ENCODE results near the gene KRT86. TPM values are rescaled to one million over a fixed set of nuclear protein-coding genes. Genes with fewer than 3 reads are reported as not detected.

Gene KRT86
- total and polyA plus RNA-seq, 7 experiments from 2014 or later: 0.13 to 1.5 TPM; not detected in 5

DNA sequence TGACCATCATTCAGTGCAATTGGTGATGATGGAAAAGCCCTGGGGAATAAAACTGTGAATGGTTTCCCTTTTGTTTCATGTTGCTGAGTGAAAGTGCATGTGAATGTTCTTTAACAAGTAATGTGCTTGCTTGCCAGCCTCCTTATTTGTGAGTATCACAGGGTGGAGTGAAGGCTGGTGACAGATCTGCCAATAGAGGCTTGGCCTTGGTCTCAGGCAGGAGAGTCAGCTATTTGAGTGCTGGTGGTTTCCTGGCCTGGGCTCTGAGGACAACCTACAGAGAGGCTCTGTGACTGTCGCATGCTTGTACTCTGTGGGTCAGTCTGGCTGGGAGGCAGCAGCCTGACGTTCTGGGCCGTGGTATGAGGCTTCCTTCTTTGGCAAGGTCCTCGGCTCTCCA is 72.1 kb downstream of the KRT86 start:
- H3K4me3 ChIP-seq (ENCODE audit: low read length): no peak overlapping the region
- no peak overlapping the region for H3K27ac Mint-ChIP-seq
- H3K4me3 Mint-ChIP-seq: no peak overlapping the region
- intact Hi-C loops (cut with micrococcal nuclease): no loop called here
- no peak overlapping the region for H3K27ac ChIP-seq (ENCODE audit: low read depth, low read length)
- peaks cover 8 to 9% of the 10 kb centered on the region in 2 donors for H3K4me1 ChIP-seq (ENCODE audit: control insufficient read depth in 2 of 2, insufficient read depth in 2 of 2, low read length in 2 of 2)
- CTCF ChIA-PET: no interaction called here
- ATAC-seq: no peak
- H3K4me1 Mint-ChIP-seq: peaks cover under 1 to 11% (median 8%) of the 10 kb centered on the region in 7 donors
- POLR2A ChIA-PET: no interaction called here
- no peaks in the 10 kb centered on the region for H3K9me3 ChIP-seq (ENCODE audit: control insufficient read depth in 2 of 3, low read length in 3 of 3)
- no peak for DNase-seq
- peaks cover 0 to 5% (median 0%) of the 10 kb centered on the region in 11 donors for H3K9me3 Mint-ChIP-seq
- H3K27me3 Mint-ChIP-seq: peaks cover 0 to 14% (median 5%) of the 10 kb centered on the region in 5 donors
- H3K27me3 ChIP-seq (ENCODE audit: control insufficient read depth in 2 of 2, insufficient read depth in 2 of 2, low read length in 2 of 2): no peaks in the 10 kb centered on the region
- H3K36me3 Mint-ChIP-seq: no peaks in the 10 kb centered on the region
- no peaks in the 10 kb centered on the region for H3K36me3 ChIP-seq (ENCODE audit: control insufficient read depth in 2 of 3, insufficient read depth in 3 of 3, low read length in 3 of 3)

DNA sequence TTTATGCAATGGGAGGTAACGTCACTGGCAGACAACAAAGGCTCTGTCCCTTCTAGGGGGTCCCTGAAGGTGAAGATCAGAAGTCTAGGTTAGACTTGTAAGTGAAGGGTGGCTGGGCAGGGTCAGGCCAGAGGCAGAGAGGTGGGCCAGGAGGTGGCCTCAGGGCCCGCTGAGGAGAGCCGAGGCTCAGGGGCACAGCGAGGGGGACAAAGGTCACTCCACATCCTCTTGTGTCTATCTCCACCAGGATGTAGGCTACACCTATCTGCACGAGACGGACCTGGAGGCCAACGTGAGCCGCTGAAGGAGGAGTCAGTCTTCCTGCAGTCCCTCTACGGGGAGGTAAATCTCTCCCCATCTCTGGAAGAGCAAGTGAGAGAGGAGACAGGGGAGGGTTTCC is 72.6 kb downstream of the KRT86 start:
- Histone ChIP-seq H3K9me3 (ENCODE audit: control insufficient read depth in 2 of 3, low read length in 3 of 3) (no peaks in the 10 kb centered on the region), H3K4me1 (ENCODE audit: control insufficient read depth in 2 of 2, insufficient read depth in 2 of 2, low read length in 2 of 2) (peaks cover 11 to 12% of the 10 kb centered on the region in 2 donors), H3K27me3 (ENCODE audit: control insufficient read depth in 2 of 2, insufficient read depth in 2 of 2, low read length in 2 of 2) (no peaks in the 10 kb centered on the region), H3K4me3 (ENCODE audit: low read length) (no peak overlapping the region), H3K36me3 (ENCODE audit: control insufficient read depth in 2 of 3, insufficient read depth in 3 of 3, low read length in 3 of 3) (no peaks in the 10 kb centered on the region), H3K27ac (ENCODE audit: low read depth, low read length) (no peak overlapping the region)
- H3K27ac Mint-ChIP-seq: no peak overlapping the region
- peaks cover 0 to 13% (median under 1%) of the 10 kb centered on the region in 5 donors for H3K27me3 Mint-ChIP-seq
- DNase-seq: no peak
- H3K9me3 Mint-ChIP-seq: peaks cover 0 to 5% (median 0%) of the 10 kb centered on the region in 11 donors
- ChIA-PET CTCF (no interaction called here), POLR2A (no interaction called here)
- peaks cover 3 to 15% (median 12%) of the 10 kb centered on the region in 7 donors for H3K4me1 Mint-ChIP-seq
- no peak for ATAC-seq
- intact Hi-C loops (cut with micrococcal nuclease): no loop called here
- H3K36me3 Mint-ChIP-seq: no peaks in the 10 kb centered on the region
- no peak overlapping the region for H3K4me3 Mint-ChIP-seq

DNA sequence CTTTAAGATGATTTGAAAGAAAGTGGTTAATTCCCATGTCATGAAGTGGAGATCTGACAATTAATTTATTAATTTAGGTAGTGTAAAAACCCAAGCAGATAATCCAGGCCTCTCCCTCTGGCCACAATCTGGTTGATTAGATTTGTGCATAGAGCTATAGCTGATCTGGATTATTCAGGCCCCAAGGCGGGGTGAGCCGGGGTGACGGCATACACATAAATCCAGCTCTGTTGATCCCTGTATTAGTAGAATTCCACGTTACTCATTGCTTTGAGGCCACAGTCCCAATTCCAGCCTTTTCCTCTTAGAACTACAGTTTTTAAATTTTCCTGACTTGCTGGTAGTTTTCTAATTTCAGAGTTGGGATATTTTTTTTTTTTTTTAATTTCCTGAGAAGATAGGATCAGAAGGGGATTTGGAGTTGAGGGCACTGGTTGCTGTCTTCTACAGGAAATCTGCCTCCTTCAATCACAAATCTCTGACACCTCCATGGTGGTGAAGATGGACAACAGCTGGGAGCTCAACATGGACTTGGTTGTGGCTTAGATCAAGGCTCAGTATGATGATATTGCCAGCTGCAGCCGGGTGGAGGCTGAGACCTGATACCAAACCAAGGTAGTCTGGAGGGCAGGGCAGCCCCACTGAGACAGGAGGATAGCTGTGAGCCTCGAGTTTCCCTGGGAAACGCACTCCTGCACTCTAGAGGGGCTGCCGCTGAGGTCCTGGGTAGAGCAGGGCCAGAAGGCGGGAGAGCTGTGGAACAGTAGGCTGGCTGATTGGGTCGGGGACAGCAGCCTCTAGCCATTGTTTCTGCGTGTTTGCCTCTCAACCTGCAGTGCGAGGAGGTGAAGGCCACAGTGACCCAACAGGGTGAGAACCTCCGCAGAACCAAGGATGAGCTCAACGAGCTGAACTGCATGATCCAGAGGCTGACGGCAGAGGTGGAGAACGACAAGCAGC is 73.4 kb downstream of the KRT86 start:
- Histone ChIP-seq H3K27ac (ENCODE audit: low read depth, low read length) (no peak overlapping the region), H3K36me3 (ENCODE audit: control insufficient read depth in 2 of 3, insufficient read depth in 3 of 3, low read length in 3 of 3) (no peaks in the 10 kb centered on the region), H3K4me3 (ENCODE audit: low read length) (no peak overlapping the region), H3K4me1 (ENCODE audit: control insufficient read depth in 2 of 2, insufficient read depth in 2 of 2, low read length in 2 of 2) (peaks cover 13 to 19% of the 10 kb centered on the region in 2 donors), H3K27me3 (ENCODE audit: control insufficient read depth in 2 of 2, insufficient read depth in 2 of 2, low read length in 2 of 2) (no peaks in the 10 kb centered on the region), H3K9me3 (ENCODE audit: control insufficient read depth in 2 of 3, low read length in 3 of 3) (no peaks in the 10 kb centered on the region)
- Mint-ChIP-seq H3K27ac (peak overlapping the region in 2 of 9 donors; percentile 0 to 20), H3K36me3 (no peaks in the 10 kb centered on the region), H3K4me3 (no peak overlapping the region), H3K9me3 (peaks cover 0 to 5% (median 0%) of the 10 kb centered on the region in 11 donors), H3K4me1 (peaks cover 3 to 23% (median 20%) of the 10 kb centered on the region in 7 donors), H3K27me3 (peaks cover 0 to 20% (median 0%) of the 10 kb centered on the region in 5 donors)
- POLR2A ChIA-PET: interaction anchor here (0.6 kb wide), 1 partner anchor 684 kb away, joined by 4 read pairs; no protein-coding TSS in a partner anchor
- ATAC-seq: no peak
- CTCF ChIA-PET: interaction anchor here (0.5 to 0.7 kb wide), 2 partner anchors 66 to 94 kb away, joined by 3 to 4 read pairs; no protein-coding TSS in a partner anchor
- no peak for DNase-seq
- intact Hi-C loops (cut with micrococcal nuclease): no loop called here

DNA sequence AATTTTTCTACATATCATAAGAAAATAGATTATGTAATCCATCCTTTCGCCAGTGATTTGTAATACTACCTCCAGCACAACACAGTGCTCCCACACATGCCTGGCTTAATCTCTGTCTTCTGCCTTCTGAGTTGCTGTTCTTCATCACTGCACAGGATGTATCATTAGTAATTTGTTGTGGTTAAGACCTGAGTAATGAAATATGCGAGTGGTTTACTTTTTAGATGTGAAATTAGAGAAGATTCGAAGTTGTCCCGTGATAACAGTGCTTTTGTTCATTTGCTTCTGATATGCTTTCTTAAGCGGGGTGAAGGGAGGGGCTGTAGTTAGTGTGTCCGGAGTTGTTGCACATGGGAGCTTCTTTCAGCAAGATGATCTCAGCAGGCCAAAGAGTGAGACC is 74.8 kb downstream of the KRT86 start:
- CTCF ChIA-PET: interaction anchor here (0.6 to 0.7 kb wide), 2 partner anchors 95 to 518 kb away, joined by 3 to 4 read pairs; no protein-coding TSS in a partner anchor

DNA sequence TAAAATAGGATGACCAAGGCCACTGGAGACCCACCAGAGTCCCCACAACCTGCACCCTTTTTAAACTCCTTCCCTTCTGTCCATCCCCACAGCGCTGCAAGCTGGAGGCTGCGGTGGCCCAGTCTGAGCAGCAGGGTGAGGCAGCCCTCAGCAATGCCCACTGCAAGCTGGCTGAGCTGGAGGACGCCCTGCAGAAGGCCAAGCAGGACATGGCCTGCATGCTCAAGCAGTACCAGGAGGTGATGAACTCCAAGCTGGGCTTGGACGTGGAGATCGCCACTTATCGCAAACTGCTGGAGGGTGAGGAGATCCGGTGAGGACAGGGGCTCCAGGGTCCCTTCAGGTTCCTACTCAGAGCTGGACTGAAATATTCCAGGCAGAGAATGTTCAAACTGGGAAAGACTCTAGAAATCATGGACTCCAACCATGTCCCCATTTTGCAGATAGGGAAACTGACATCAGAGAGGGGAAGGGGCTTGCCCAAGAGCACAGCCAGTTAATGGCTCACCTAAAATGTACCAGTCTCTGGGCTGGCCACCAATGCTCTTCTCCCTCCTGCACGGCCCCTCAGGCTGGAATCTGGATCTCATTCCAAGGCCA is 75.7 kb downstream of the KRT86 start:
- Mint-ChIP-seq H3K36me3 (no peaks in the 10 kb centered on the region), H3K27me3 (peaks cover 0 to 26% (median 4%) of the 10 kb centered on the region in 5 donors), H3K9me3 (peaks cover 0 to 3% (median 0%) of the 10 kb centered on the region in 11 donors), H3K27ac (no peak overlapping the region), H3K4me3 (no peak overlapping the region), H3K4me1 (peaks cover 3 to 28% (median 26%) of the 10 kb centered on the region in 7 donors)
- no peaks in the 10 kb centered on the region for H3K9me3 ChIP-seq (ENCODE audit: control insufficient read depth in 2 of 3, low read length in 3 of 3)
- H3K27me3 ChIP-seq (ENCODE audit: control insufficient read depth in 2 of 2, insufficient read depth in 2 of 2, low read length in 2 of 2): no peaks in the 10 kb centered on the region
- no peak for DNase-seq
- H3K4me3 ChIP-seq (ENCODE audit: low read length): no peak overlapping the region
- no peak for ATAC-seq
- H3K36me3 ChIP-seq (ENCODE audit: control insufficient read depth in 2 of 3, insufficient read depth in 3 of 3, low read length in 3 of 3): no peaks in the 10 kb centered on the region
- intact Hi-C loops (cut with micrococcal nuclease): no loop called here
- H3K4me1 ChIP-seq (ENCODE audit: control insufficient read depth in 2 of 2, insufficient read depth in 2 of 2, low read length in 2 of 2): peaks cover 13 to 19% of the 10 kb centered on the region in 2 donors
- H3K27ac ChIP-seq (ENCODE audit: low read depth, low read length): no peak overlapping the region
- ChIA-PET CTCF (interaction anchor here (0.6 to 1.5 kb wide), 2 partner anchors 325 to 517 kb away, joined by 3 to 5 read pairs; no protein-coding TSS in a partner anchor), POLR2A (interaction anchor here (0.7 to 1.9 kb wide), 2 partner anchors 12 to 1866 kb away, joined by 3 to 4 read pairs; no protein-coding TSS in a partner anchor)

More for the DNA sequence above, 74.8 kb downstream of the KRT86 start:
- no peak for ATAC-seq
- H3K27ac Mint-ChIP-seq: no peak overlapping the region
- H3K4me1 Mint-ChIP-seq: peaks cover 3 to 28% (median 26%) of the 10 kb centered on the region in 7 donors
- Histone ChIP-seq H3K4me1 (ENCODE audit: control insufficient read depth in 2 of 2, insufficient read depth in 2 of 2, low read length in 2 of 2) (peaks cover 13 to 19% of the 10 kb centered on the region in 2 donors), H3K36me3 (ENCODE audit: control insufficient read depth in 2 of 3, insufficient read depth in 3 of 3, low read length in 3 of 3) (no peaks in the 10 kb centered on the region), H3K27me3 (ENCODE audit: control insufficient read depth in 2 of 2, insufficient read depth in 2 of 2, low read length in 2 of 2) (no peaks in the 10 kb centered on the region), H3K27ac (ENCODE audit: low read depth, low read length) (no peak overlapping the region), H3K9me3 (ENCODE audit: control insufficient read depth in 2 of 3, low read length in 3 of 3) (no peaks in the 10 kb centered on the region), H3K4me3 (ENCODE audit: low read length) (no peak overlapping the region)
- H3K9me3 Mint-ChIP-seq: peaks cover 0 to 3% (median 0%) of the 10 kb centered on the region in 11 donors
- POLR2A ChIA-PET: interaction anchor here (0.7 kb wide), 1 partner anchor 1867 kb away, joined by 3 read pairs; no protein-coding TSS in a partner anchor
- H3K36me3 Mint-ChIP-seq: no peaks in the 10 kb centered on the region
- no peak for DNase-seq
- no peak overlapping the region for H3K4me3 Mint-ChIP-seq
- H3K27me3 Mint-ChIP-seq: peaks cover 0 to 26% (median 4%) of the 10 kb centered on the region in 5 donors
- intact Hi-C loops (cut with micrococcal nuclease): no loop called here

DNA sequence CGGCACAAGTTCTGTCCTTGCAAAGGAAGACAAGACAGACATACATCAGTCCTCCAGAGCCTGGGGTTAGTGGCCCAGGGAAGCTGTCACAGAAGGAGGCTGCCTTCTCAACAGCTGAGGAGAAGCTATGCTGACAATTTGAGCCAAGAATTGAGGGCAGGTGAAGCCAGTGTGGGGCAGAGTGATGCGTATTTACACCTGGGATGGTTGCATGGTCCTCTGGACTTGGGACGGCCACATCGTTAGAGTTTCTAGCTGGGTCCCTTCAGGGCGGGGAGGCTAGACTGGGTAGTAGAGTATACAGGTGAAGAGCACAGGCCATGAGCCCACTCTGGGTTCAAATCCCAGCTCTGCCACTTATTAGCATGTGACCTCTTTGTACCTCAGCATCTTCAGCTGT is 76.3 kb downstream of the KRT86 start:
- Histone ChIP-seq H3K4me3 (ENCODE audit: low read length) (no peak overlapping the region), H3K36me3 (ENCODE audit: control insufficient read depth in 2 of 3, insufficient read depth in 3 of 3, low read length in 3 of 3) (no peaks in the 10 kb centered on the region), H3K27me3 (ENCODE audit: control insufficient read depth in 2 of 2, insufficient read depth in 2 of 2, low read length in 2 of 2) (no peaks in the 10 kb centered on the region), H3K27ac (ENCODE audit: low read depth, low read length) (no peak overlapping the region), H3K4me1 (ENCODE audit: control insufficient read depth in 2 of 2, insufficient read depth in 2 of 2, low read length in 2 of 2) (peaks cover 13 to 19% of the 10 kb centered on the region in 2 donors), H3K9me3 (ENCODE audit: control insufficient read depth in 2 of 3, low read length in 3 of 3) (no peaks in the 10 kb centered on the region)
- peaks cover 0 to 22% (median 4%) of the 10 kb centered on the region in 5 donors for H3K27me3 Mint-ChIP-seq
- peak overlapping the region in 3 of 10 donors; percentile 20 to 35 (median 26) for H3K4me3 Mint-ChIP-seq
- CTCF ChIA-PET: interaction anchor here (0.6 to 1.5 kb wide), 4 partner anchors 13 to 325 kb away, joined by 3 to 5 read pairs (median 4); no protein-coding TSS in a partner anchor
- ATAC-seq (no peak), DNase-seq (no peak)
- H3K4me1 Mint-ChIP-seq: peaks cover 3 to 28% (median 26%) of the 10 kb centered on the region in 7 donors
- H3K27ac Mint-ChIP-seq: no peak overlapping the region
- no peaks in the 10 kb centered on the region for H3K36me3 Mint-ChIP-seq
- intact Hi-C loops (cut with micrococcal nuclease): loop anchor here in 1 of 2 donors (1.0 kb wide), 1 partner anchor 23 kb away; no protein-coding TSS in a partner anchor
- POLR2A ChIA-PET: interaction anchor here (1.9 kb wide), 1 partner anchor 11 kb away, joined by 4 read pairs; no protein-coding TSS in a partner anchor
- peaks cover 0 to 3% (median 0%) of the 10 kb centered on the region in 11 donors for H3K9me3 Mint-ChIP-seq
